WERI-Rb-1 (cell line): ENCODE data around the gene SOX5.

Experiments used
- DNase-seq: peaks from one replicate; pipeline ENCODE4 v3.0.0-alpha.2; 2020
- H3K27ac ChIP-seq: fragments of 250-450 bp; sonication (Bioruptor Pico); 2 replicates; pipeline ENCODE4 v1.5.1; 2020; ENCODE audit warnings: mild to moderate bottlenecking, moderate library complexity
- H3K27me3 ChIP-seq: fragments of 250-450 bp; sonication (Bioruptor Pico); 2 replicates; pipeline ENCODE4 v1.5.1; 2021; ENCODE audit warnings: mild to moderate bottlenecking, low read depth, moderate library complexity; ENCODE audit not compliant: insufficient read depth, severe bottlenecking
- H3K36me3 ChIP-seq: fragments of 250-450 bp; sonication (Bioruptor Pico); 2 replicates; pipeline ENCODE4 v1.5.1; 2020; ENCODE audit warnings: mild to moderate bottlenecking, moderate library complexity
- H3K4me3 ChIP-seq: 2 replicates; pipeline ENCODE4 v1.5.1; 2011; ENCODE audit warnings: low read depth, mild to moderate bottlenecking, control low read depth, low read length
- H3K9me3 ChIP-seq: fragments of 250-450 bp; sonication (Bioruptor Pico); 2 replicates; pipeline ENCODE4 v1.5.1; 2021; ENCODE audit warnings: mild to moderate bottlenecking, moderate library complexity; ENCODE audit not compliant: severe bottlenecking
- CTCF ChIP-seq: IDR thresholded peaks from 2 replicates; pipeline ENCODE4 v1.5.1; 2011; ENCODE audit warnings: low read depth, mild to moderate bottlenecking, control low read depth, inconsistent platforms, low read length

The SOX5 gene

GRCh38 chr12:23585782-23586163, 363.7 kb downstream of the SOX5 start:
- Histone ChIP-seq H3K27ac (no peak overlapping the region), H3K36me3 (no peaks in the 10 kb centered on the region), H3K27me3 (no peaks in the 10 kb centered on the region), H3K9me3 (no peaks in the 10 kb centered on the region), H3K4me3 (no peak overlapping the region)
- no peak for TF ChIP-seq CTCF
- DNase-seq, result no peak

GRCh38 chr12:23585156-23585781, 364.2 kb downstream of the SOX5 start:
- TF ChIP-seq CTCF, result no peak
- H3K4me3 ChIP-seq, result no peak overlapping the region
- H3K36me3 ChIP-seq, result no peaks in the 10 kb centered on the region
- no peak overlapping the region for H3K27ac ChIP-seq
- DNase-seq, result no peak
- H3K9me3 ChIP-seq, result no peaks in the 10 kb centered on the region
- no peaks in the 10 kb centered on the region for H3K27me3 ChIP-seq

- no peaks in the 10 kb centered on the region for H3K36me3 ChIP-seq
- no peak for DNase-seq
- no peaks in the 10 kb centered on the region for H3K9me3 ChIP-seq
- no peak overlapping the region for H3K27ac ChIP-seq
- H3K4me3 ChIP-seq, result no peak overlapping the region
- TF ChIP-seq CTCF, result no peak
- no peaks in the 10 kb centered on the region for H3K27me3 ChIP-seq
These were observed 367.6 kb downstream of the SOX5 start for GRCh38 chr12:23581913-23582312.

- H3K27ac ChIP-seq, result no peak overlapping the region
- no peak overlapping the region for H3K4me3 ChIP-seq
- DNase-seq, result no peak
- no peaks in the 10 kb centered on the region for H3K9me3 ChIP-seq
- no peaks in the 10 kb centered on the region for H3K27me3 ChIP-seq
- TF ChIP-seq CTCF, result no peak
- H3K36me3 ChIP-seq, result no peaks in the 10 kb centered on the region
These were observed 370.2 kb downstream of the SOX5 start for GRCh38 chr12:23579257-23579656.

- no peak for TF ChIP-seq CTCF
- H3K27ac ChIP-seq, result no peak overlapping the region
- DNase-seq, result no peak
- no peaks in the 10 kb centered on the region for H3K36me3 ChIP-seq
- no peaks in the 10 kb centered on the region for H3K27me3 ChIP-seq
- no peaks in the 10 kb centered on the region for H3K9me3 ChIP-seq
- no peak overlapping the region for H3K4me3 ChIP-seq
These were observed 373.1 kb downstream of the SOX5 start for GRCh38 chr12:23576372-23576771.

GRCh38 chr12:23569356-23569755, 380.1 kb downstream of the SOX5 start:
- Histone ChIP-seq H3K4me3 (no peak overlapping the region), H3K36me3 (no peaks in the 10 kb centered on the region; the same call in 1 of the 2 replicates), H3K27ac (no peak overlapping the region), H3K9me3 (peaks cover 3% of the 10 kb centered on the region), H3K27me3 (no peaks in the 10 kb centered on the region)
- TF ChIP-seq CTCF, result no peak
- DNase-seq, result no peak
